ENCODE data around the gene LRP1.

LRP1 gene

DNA sequence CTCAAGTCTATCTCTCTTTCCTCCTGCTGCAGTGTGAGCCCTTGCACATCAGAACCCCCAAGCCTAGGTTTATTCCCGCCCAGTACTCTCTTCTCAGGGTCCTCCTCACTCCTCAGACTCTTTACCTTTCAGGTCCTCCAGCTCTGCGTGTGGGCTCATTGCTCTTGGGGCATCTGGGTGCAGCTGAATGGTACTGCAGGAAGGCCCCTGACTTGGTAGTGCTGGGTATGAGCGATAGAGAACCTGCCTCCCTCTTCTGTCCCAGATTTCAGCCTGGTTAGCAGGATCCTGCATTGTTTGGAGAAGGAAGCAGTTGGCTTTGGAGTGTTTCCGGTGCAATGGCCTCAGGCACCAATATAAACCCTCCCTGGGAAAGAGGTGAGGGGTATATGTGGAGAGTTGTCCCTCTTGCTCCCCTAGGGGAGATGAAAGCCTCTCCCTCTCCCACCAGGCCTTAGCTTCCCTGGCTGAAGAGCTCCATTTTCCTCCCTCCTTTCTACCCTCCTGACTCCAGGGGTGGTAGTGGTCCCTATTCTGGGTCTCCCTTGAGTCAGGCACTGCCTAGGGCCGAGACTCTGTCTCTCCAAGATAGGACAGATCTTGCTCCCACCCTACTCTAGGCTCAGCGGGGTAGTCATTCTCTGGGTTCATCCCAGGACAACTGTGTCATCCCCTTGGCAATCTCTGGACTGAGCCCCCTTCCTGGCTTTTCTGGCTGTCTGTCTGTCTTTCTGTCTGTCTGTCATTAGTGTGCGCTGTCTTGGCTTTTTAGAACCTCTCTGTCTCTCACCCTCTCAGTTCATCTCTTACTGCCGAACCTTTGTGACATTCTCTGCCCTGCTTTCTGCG, 3.8 kb downstream of the LRP1 start:
- no peak overlapping the region for H3K27ac ChIP-seq
- DNase-seq (ENCODE audit: low read depth, low spot score), result no peak

DNA sequence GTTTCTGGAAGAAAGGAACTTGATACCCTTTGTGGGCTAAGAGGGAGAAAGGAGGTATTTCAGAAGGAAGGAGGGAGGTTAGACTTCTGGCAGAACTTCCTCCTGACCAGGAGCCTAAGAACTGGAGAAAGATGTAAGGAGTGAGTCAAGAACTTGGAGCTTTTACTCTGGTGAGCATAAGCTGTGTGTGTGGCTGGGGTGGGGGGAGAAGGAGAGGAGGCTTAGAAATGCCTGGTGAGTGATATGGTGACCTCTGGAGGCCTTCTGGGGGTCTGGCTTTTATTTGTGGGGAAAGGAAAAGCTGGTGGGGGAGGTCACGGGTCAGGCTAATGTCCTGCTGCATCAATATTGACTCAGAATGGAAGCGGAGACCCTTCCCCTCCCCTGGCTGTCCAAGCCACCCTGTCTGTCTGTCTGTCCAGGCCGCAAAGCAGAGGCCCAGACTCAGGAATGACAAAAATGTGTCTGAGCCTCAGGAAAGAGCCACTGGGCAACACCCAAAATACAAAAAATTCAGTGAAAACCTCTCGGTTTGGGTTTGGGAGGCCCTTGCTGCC, 4.8 kb downstream of the LRP1 start:
- no peak overlapping the region for H3K27ac ChIP-seq

DNA sequence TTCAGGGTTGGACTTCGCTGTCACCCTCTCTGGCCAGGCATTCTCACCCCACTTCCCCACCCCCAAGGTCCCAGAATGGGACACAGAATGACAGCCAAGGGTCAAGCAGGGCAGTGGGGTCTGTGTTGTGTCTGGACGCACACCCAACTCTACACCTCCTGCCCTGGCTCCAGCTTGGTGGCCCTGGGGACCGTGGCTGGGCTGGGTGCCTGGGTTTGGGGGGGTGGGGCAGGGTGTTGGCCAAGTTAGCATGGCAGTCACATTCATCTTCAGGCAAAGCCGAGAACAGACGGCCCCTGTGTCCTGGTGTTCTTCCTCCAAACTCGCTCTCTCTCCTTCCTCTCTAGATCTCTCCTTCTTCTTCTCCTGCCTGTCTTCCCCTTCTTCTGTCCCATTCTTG, 5.6 kb downstream of the LRP1 start:
- no peak for DNase-seq (ENCODE audit: low read depth, low spot score)
- no peak overlapping the region for H3K27ac ChIP-seq

More for the DNA sequence above, 4.8 kb downstream of the LRP1 start:
- DNase-seq (ENCODE audit: low read depth, low spot score), result no peak

DNA sequence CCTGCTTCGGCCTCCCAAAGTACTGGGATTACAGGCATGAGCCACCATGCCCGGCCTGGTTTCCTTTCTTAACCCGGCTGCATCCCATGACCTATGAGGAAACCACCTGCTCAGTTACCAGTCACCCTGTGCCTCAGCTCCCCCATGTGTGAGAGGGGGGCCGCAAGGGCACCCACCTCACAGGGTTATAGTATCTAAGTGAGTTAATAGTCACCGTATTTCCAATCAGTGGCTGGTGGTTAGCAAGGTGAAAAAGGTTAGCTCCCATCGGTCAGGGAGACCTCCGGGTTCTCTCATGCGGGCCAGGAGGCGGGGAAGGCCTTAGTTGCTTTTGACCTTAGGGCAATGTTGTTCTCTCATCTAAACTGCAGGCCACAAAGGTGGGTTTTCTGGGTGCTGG, 6.7 kb downstream of the LRP1 start:
- no peak for DNase-seq (ENCODE audit: low read depth, low spot score)
- no peak overlapping the region for H3K27ac ChIP-seq

DNA sequence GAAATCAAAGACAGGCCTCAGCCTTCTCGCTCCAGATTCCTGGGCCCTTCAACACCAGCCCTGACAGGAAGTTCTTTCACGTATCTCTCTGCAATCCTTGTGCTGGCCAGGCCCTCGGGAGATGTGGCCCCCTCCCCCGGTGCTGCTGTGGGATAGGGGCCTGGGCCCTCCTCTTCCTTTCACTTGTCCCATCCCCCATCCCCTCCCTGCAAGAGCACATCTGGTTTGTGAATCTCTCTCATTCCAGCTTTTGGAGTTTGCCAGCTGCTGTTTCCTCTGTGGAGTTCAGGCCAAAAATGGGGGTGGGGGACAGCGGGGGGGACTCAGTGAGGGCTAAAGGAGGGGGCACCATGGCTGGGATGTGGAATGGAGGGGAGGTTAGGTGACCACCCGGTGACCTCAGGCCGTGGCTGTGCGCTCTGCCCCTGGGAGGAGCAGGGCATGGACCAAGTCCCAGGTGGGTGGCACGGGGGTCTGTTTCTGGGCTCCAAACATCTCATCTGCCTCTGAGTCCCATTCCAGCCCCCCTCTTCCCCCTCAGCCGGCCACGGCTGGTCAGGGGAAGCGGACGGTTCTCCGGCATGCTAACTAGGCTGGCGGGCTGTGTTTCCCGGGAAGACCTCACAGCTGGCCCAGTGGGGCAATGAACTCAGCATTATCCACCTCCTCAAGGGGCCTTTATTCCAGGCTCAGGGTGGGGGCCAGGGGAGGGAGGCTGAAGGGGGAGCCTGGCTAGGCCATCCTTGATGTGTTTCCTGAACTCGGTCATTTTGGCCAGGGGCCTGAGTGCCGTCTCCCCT, 7.4 kb downstream of the LRP1 start:
- no peak for DNase-seq (ENCODE audit: low read depth, low spot score)
- H3K27ac ChIP-seq, result no peak overlapping the region

DNA sequence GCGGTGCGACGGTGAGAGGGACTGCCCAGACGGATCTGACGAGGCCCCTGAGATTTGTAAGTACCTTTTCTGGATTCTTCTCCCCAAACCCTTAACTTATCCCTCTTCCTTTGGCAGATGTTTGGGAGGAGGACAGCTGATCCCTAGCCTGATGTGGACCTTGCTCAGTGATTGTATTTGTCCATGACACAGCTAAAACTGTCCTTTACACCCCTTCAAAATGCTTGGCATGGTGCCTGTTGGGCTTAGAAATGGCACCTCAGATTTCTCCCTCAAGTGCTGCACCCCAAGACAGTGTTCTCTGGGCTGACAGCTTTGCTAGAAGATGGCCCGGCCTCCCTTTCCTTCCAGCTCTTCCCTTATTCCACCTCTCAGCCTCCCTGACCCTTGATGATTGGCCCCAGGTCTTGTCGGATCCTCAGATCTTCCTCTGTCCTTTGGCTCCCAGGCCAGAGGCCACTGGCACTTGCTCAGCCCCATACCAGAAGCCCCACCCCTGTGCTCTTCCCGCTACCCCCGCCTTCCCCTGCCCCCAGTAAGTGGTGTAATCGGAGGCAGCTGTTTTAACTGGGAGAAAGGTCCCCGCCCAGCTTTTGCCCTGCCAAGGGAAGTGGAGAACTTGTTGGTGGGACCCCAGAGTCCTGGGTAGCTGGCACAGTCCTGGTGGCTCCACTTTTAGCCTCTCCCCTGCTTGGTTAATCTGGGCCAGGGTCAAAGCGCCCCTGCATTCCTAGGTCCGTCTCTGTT, 10.4 kb downstream of the LRP1 start:
- H3K27ac ChIP-seq, result no peak overlapping the region
- no peak for DNase-seq (ENCODE audit: low read depth, low spot score)

DNA sequence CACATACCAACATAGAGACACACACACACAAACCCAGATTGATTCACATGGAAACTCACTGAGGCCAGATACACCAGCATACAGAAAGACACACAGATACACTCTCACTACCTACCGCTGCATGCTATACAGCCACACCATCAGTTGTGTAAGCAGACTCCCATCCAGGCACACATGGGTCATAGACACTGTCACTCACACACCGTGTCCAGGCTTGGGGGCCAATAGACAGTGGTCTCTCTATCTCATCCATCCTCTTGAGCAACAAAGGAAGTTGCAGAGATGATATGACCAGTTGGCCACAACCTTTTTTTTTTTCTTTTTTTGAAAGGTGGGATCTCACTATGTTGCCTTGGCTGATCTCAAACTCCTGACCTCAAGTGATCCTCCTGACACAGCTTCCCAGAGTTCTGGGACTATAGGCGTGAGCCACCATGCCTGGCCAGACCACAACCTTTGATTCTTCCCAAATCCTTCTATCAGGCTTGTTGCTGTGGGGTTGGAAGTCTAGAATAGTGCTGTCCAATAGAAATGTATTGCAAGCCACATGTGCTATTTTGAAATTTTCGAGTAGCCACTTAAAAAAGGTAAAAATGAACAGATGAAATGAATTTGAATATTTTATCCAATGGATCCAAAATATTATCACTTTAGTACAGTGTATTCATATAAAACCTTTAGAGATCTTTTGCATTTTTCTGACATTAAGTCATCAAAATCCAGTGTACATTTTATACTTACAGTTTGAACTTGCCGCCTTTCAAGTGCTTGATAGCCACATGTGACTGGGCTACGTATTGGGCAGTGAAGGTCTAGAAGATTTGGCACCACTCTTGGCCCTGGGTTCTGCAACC, 11.7 kb downstream of the LRP1 start:
- no peak for DNase-seq (ENCODE audit: low read depth, low spot score)
- H3K27ac ChIP-seq, result no peak overlapping the region

DNA sequence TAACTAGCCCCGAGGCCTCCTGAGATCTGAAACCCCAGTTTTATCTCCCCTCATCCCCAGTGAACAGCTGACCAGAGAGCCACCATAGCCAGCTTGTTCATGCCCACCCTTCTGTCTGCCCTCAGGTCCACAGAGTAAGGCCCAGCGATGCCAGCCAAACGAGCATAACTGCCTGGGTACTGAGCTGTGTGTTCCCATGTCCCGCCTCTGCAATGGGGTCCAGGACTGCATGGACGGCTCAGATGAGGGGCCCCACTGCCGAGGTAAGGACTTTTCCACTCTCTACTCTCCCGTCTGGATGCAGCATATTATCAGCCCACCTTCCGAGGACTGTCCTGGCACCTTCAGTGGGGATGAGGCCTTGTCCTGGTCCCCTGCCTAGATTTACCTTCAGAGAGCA, 13.0 kb downstream of the LRP1 start:
- no peak overlapping the region for H3K27ac ChIP-seq
- DNase-seq (ENCODE audit: low read depth, low spot score), result no peak

DNA sequence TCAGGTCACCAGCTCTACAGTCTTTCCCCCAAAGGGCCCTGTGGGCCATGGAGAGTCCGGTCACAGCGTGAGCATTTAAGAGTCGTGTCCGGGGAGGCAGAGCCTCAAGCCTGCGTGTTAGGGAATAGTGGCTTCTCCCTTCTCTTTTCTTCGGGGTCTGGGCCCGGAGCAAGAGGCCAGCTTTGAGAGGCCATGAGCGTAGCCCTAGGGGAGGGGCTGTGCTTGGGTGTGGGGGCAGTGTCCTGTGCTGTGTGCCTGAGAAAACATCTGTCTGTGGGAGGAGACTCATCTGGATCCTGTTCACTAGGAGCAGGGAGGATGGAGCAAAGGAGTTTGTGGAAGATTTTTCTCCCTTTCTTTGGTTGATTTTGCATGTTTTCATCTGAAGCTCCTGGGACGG, 13.8 kb downstream of the LRP1 start:
- H3K27ac ChIP-seq, result no peak overlapping the region
- no peak for DNase-seq (ENCODE audit: low read depth, low spot score)

DNA sequence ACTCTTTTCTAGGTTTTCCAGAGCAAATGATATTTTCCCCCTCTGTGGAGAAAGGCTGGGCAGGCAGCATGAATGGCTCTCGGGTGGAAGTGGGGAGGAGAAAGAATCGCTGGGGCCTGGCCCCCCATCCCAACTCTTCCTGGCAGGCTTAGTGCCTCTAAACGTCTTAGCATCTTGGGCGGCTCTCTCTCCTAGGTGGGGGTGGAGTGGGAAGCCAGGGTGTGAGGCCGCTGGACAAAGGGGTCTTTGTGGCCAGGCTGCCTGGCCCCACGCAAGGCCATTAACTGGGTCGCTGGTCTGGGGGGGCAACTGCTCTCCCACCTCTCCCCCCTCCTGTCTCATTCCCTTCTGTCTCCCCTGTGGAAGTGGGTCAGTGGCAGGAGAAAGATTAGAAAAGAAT, 14.4 kb downstream of the LRP1 start:
- H3K27ac ChIP-seq, result no peak overlapping the region

DNA sequence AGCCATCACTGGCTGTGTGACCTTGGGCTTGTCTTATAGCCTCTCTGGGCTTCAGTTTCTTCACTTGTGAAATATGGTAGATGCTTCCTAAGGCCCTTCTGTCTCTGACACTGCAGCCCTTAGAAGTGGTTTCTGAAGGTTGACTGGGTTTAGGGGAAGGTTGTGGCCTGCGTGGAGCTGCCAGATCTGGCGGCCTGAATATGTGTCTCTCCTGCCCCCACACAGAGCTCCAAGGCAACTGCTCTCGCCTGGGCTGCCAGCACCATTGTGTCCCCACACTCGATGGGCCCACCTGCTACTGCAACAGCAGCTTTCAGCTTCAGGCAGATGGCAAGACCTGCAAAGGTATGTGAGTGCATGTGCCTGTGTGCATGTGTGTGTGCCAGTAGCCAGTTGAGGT, 15.2 kb downstream of the LRP1 start:
- DNase-seq (ENCODE audit: low read depth, low spot score), result no peak
- no peak overlapping the region for H3K27ac ChIP-seq

More for the DNA sequence above, 14.4 kb downstream of the LRP1 start:
- no peak for DNase-seq (ENCODE audit: low read depth, low spot score)

DNA sequence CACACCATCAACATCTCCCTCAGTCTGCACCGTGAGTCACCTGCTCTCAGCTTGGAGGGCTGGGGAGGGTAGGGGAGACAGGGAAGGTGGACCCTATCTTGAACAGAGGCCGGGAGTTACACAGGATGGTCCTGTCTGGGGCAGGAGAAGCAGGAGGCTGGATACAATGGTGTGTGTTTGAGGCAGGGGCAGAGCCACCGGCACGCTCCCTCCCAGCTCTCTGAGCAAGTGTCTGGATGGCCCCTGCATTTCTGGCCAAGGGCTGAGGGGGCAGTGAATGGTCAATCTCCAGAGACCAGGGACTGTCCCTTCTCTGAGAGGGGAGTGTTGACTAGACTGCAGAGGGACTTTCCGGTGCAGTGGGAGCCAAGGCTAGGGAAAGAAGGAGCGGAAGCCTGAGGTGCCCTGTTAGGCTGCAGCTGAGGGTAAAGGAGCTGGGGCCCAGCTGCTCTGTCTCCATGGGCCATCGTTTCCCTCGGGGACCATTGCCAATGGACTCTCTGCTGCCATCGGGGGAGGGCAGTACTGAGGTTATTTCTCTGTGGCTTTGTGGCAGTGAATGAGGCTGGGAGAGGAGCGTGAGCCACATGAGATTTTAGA, 17.3 kb downstream of the LRP1 start:
- H3K27ac ChIP-seq, result no peak overlapping the region
- no peak for DNase-seq (ENCODE audit: low read depth, low spot score)

DNA sequence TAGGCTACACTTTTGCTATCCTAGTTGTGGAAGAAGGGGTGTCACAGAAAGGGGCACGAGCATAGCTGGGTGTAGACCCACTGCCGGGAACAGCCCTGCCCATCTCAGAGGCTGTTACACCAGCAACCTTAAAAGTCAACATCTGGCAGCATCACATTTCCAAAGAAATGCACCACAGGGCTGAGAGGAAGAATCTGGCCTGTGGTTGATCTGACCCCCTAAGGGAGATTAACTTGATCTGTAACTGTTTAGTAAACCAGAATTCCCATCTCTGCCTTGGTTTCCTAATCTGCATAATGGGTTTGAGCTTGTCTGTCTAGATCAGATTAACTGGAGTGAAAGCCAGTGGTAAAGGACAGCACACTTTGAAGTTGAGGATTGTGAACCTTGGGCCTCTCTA, 17.8 kb downstream of the LRP1 start:
- DNase-seq (ENCODE audit: low read depth, low spot score), result no peak
- no peak overlapping the region for H3K27ac ChIP-seq

DNA sequence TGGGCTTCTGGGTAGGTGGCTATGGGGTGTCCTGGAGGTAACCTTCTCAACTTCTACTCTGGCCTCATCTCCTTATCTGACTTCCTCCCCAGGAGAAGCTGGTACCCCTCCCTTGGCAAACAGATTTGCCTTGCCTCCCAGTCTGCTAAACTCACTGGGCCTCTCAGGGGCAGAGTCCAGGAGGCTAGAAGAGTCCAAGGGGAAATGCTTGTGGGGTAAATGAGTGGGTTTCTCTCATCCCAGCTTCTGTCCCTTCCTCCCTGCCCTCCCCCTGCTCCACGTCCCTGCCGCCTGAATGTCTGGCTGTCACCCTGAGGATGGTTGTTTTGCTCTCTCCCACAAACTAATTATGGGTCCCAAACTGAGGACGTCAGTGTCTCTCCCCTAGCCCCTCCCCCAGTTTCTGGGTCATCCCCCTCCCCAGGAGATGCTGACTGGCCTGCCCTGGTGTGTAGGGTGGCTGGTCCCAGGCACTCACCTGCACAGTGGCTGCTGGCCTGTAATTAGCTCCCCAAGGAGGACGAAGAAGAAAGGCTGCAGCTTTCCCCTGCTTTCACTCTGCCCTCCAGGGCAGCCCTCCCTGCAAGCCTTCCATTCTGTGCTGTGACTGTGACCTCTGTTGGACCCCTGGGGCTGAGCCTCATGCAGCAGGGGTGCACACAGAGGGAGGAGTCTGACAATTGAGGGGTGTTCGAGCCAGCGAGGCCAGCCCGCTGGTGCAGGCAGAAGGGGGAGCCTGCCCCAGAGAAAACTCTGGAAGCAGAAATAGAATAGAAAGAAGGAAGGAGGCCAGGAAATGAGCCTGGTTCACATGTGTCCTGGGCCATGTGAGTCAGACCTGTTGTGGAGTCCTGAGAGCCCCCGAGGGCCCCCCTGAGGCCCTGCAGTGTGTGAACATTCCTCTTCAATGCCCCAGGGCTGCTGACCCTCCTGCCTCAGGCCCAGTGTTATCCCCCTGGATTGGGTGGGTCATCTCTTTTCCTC, 19.0 kb downstream of the LRP1 start, which contains the start of gene LRP1-AS:
LRP1-AS (minus strand) TSS at position 659 of the 984 bp plus-strand sequence.
- no peak for DNase-seq (ENCODE audit: low read depth, low spot score)
- H3K27ac ChIP-seq, result no peak within 1 kb of the TSS

DNA sequence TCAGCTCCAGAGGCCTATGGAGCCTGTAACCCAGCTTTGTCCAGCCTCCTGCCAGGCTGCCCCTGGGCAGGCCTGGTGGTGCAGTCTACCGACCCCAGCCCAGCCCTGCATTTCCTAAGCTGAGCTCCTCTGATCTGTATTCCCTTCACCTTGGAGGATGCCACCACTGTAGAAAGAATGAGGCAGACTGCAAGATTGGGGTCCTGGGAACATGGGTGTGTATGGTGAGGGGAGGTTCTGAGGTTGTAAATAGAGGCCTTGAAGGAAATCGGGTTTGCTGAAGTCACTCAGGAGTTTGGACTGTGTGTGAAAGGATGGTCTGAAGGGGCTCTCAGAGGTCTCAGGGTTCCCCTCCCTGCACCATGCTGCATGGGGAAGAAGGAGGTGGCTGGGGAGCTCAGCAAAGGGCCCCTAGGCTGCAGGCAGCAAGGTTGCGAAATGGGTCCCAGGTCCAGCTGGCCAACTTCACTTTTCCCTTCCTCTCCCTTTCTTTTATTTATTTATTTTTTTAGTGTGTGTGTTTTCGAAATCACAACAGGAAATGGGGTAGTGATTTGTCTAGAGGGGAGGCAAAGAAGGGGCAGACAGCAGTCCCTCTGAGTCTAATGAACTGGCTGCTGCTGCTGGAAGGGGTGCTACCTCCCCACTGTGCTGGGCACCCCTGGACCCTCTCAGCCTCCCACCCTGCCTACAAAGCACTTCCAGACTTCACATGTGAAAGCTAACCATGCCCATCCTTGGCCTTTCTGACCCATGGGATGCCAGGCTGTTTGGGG, 20.4 kb downstream of the LRP1 start:
- DNase-seq (ENCODE audit: low read depth, low spot score), result no peak
- no peak overlapping the region for H3K27ac ChIP-seq

DNA sequence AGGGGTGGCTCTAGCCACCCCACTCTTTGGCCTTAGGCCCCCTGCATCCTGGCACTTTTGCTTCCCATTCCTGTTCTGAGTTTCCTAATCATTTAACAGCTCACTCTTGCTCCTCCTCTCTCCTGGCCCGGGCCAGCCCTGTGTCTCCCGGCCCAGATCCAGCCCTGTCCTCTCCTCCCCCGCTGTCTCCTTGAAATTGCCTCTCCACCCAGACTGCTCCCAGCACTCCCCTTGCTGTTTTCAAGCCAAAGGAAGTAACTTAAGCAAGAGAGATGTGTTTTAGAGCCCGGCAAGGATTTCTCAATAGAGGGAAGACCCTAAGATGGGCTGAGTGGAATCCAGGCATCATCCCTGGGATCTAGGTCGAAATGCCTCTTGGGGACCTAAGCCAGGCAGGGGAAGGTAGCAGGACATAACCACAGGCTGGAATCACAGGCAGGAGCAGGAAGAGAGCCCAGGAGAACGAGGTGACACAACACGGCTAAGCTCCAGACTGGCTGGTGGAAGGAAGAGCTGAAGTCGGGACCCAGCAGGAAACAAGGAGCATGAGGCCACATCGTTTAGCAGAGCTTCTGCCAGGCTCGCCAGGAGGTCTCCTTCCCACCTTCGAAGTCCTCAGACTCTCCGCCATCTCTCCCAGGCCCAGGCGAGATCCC, 21.1 kb downstream of the LRP1 start:
- no peak overlapping the region for H3K27ac ChIP-seq
- no peak for DNase-seq (ENCODE audit: low read depth, low spot score)
